Endothelial cell of umbilical vein (primary cell): Measurements from ENCODE around the gene C16orf89. TPM values are rescaled to one million over a fixed set of nuclear protein-coding genes. Genes with fewer than 3 reads are reported as not detected.

Experiments
- BruUV-seq: library from RNA; stranded (reverse); fragments of 400-500 nt; replicated peaks from 2 replicates; lab custom pipeline; 2021; lab: Mats Ljungman, UMichigan
- CTCF ChIA-PET: fragments of 300-600, 350-600 bp; sonication (Branson Sonifier 250); formaldehyde crosslinking; loops from one replicate; lab custom pipeline; 2021; ENCODE audit warnings: antibody characterized with exemption, inconsistent platforms; lab: Charles Lee
- POLR2A ChIA-PET: fragments of 300-600, 350-600 bp; sonication (Branson Sonifier 250); formaldehyde crosslinking; loops from one replicate; lab custom pipeline; 2021; ENCODE audit warnings: antibody characterized with exemption, inconsistent platforms; lab: Charles Lee
- DNase-seq: peaks from one replicate; pipeline ENCODE4 v3.0.0-alpha.2; 2011; ENCODE audit warnings: low read depth, low spot score
- FAIRE-seq: peaks from 2 replicates; lab custom pipeline; 2011; peaks lifted over from hg19 to GRCh38; lab: Jason Lieb, UNC
- H2AFZ ChIP-seq: 2 replicates; pipeline ENCODE4 v1.6.0; 2012; ENCODE audit warnings: low read depth, low read length, control low read depth, inconsistent platforms
- H3K27ac ChIP-seq: 2 replicates; pipeline ENCODE4 v1.5.1; 2011; ENCODE audit warnings: low read depth, mild to moderate bottlenecking, control low read depth, low read length, moderate library complexity; ENCODE audit not compliant: insufficient read depth
- H3K27me3 ChIP-seq, 2 experiments: 2 replicates each; pipeline versions ENCODE4 v1.6.0 to v1.6.1; 2011; ENCODE audit warnings: low read length in 2 of 2, mixed read lengths in 1 of 2; ENCODE audit not compliant: control insufficient read depth in 2 of 2, insufficient read depth in 2 of 2
- H3K36me3 ChIP-seq, 2 experiments: 2 replicates in 1 of 2; 3 replicates in 1 of 2; pipeline ENCODE4 v1.5.1; 2011; ENCODE audit warnings: low read length in 2 of 2, mild to moderate bottlenecking in 1 of 2, moderate library complexity in 1 of 2; ENCODE audit not compliant: control insufficient read depth in 2 of 2, insufficient read depth in 2 of 2; ENCODE audit errors: extremely low read depth in 1 of 2
- H3K4me1 ChIP-seq: 3 replicates; pipeline ENCODE4 v1.5.1; 2011; ENCODE audit warnings: mild to moderate bottlenecking, low read length; ENCODE audit not compliant: control insufficient read depth, insufficient read depth; ENCODE audit errors: extremely low read depth
- H3K4me2 ChIP-seq: 2 replicates; pipeline ENCODE4 v1.6.1; 2011; ENCODE audit warnings: low read length, control low read depth, mixed read lengths; ENCODE audit not compliant: insufficient read depth
- H3K4me3 ChIP-seq, 3 experiments: fragments of 200-600 bp in 1 of 3; sonication (generic), shearing (Covaris generic) in 1 of 3; replicated peaks in 1 of 3; 2 replicates each; pipeline ENCODE4 v1.5.1; 2011 to 2016; ENCODE audit warnings: control low read depth in 3 of 3, low read length in 3 of 3, mild to moderate bottlenecking in 2 of 3, inconsistent platforms in 1 of 3, low read depth in 1 of 3, moderate library complexity in 1 of 3; ENCODE audit not compliant: insufficient read depth in 1 of 3
- H3K79me2 ChIP-seq: 2 replicates; pipeline ENCODE4 v1.6.0; 2012; ENCODE audit warnings: low read length, inconsistent platforms; ENCODE audit not compliant: control insufficient read depth, insufficient read depth
- H3K9ac ChIP-seq: replicated peaks from 2 replicates; pipeline ENCODE3; 2011; ENCODE audit warnings: low read length, control low read depth; ENCODE audit not compliant: insufficient read depth; ENCODE audit errors: extremely low read depth
- H3K9me1 ChIP-seq: replicated peaks from 3 replicates; pipeline ENCODE4 v1.6.0; 2011; ENCODE audit warnings: mild to moderate bottlenecking, low read length; ENCODE audit not compliant: control insufficient read depth, insufficient read depth; ENCODE audit errors: extremely low read depth
- H3K9me3 ChIP-seq: replicated peaks from 2 replicates; pipeline ENCODE4 v1.5.1; 2012; ENCODE audit warnings: low read length, inconsistent platforms; ENCODE audit not compliant: control insufficient read depth, insufficient read depth
- H4K20me1 ChIP-seq: replicated peaks from 2 replicates; pipeline ENCODE3; 2011; ENCODE audit warnings: mild to moderate bottlenecking, low read length; ENCODE audit not compliant: control insufficient read depth, insufficient read depth; ENCODE audit errors: extremely low read depth
- EZH2 ChIP-seq: IDR thresholded peaks from 2 replicates; pipeline ENCODE4 v1.6.1; 2012; ENCODE audit warnings: borderline replicate concordance, low read depth, mild to moderate bottlenecking, moderate library complexity, low read length, inconsistent platforms; ENCODE audit not compliant: severe bottlenecking
- FOS ChIP-seq: IDR thresholded peaks from 2 replicates; pipeline ENCODE4 v1.6.1; 2011; ENCODE audit warnings: mild to moderate bottlenecking, low read length, moderate library complexity, borderline replicate concordance; ENCODE audit not compliant: insufficient read depth
- GATA2 ChIP-seq: IDR thresholded peaks from 2 replicates; pipeline ENCODE4 v1.7.0; 2011; ENCODE audit warnings: low read depth, mild to moderate bottlenecking, moderate library complexity, mixed read lengths, low read length; ENCODE audit not compliant: insufficient read length, insufficient read depth
- JUN ChIP-seq: IDR thresholded peaks from 2 replicates; pipeline ENCODE4 v1.6.1; 2011; ENCODE audit warnings: borderline replicate concordance, low read depth; ENCODE audit not compliant: insufficient read length, insufficient read depth
- MYC ChIP-seq: IDR thresholded peaks from one replicate; pipeline ENCODE4 v1.6.1; 2011; ENCODE audit warnings: mild to moderate bottlenecking, low read depth, low read length
- POLR2A ChIP-seq: IDR thresholded peaks from 2 replicates; pipeline ENCODE4 v1.6.1; 2012; ENCODE audit warnings: low read depth, mild to moderate bottlenecking, control low read depth, low read length
- POLR2AphosphoS5 ChIP-seq: IDR thresholded peaks from 2 replicates; pipeline ENCODE4 v1.6.1; 2012; ENCODE audit warnings: low read depth, mild to moderate bottlenecking, control low read depth, low read length, moderate library complexity; ENCODE audit not compliant: insufficient read depth
- dilution Hi-C: fragments of 300-500 bp; cut with MboI; formaldehyde crosslinking; loops from one replicate; pipeline ENCODE4 v1.15.0; 2019; ENCODE audit warnings: low sequenced_read_pairs; ENCODE audit not compliant: extremely low pct_ligation_motif_present
- intact Hi-C: fragments of 100-400 bp; cut with micrococcal nuclease; formaldehyde crosslinking; loops from one replicate; pipeline ENCODE4 v1.10.0; 2022
- polyA plus RNA-seq, 4 experiments: library from polyadenylated mRNA; depleted of rRNA in 3 of 4; stranded (reverse) in 3 of 4; unstranded in 1 of 4; fragments of >200 nt; gene quantifications; 2 replicates each; pipeline versions ENCODE4 v1.2.1 to v1.2.3, GENCODE V29; 2011 to 2012; ENCODE audit warnings: missing spikeins in 1 of 4
- total RNA-seq: library from RNA; stranded (reverse); gene quantifications from 2 replicates; pipeline ENCODE4 v1.2.3, GENCODE V29; 2021
- TF ChIP-seq, protein P1 (sequence below): IDR thresholded peaks from 2 replicates; pipeline ENCODE4 v1.6.1; 2011; ENCODE audit not compliant: insufficient read depth, insufficient read length
- TF ChIP-seq, protein P2 (sequence below), 2 donors: IDR thresholded peaks; 1 replicate in 1 of 2; 2 replicates in 1 of 2; pipeline ENCODE4 v1.5.1; 2011; ENCODE audit warnings: low read length in 2 of 2, mild to moderate bottlenecking in 2 of 2, moderate library complexity in 2 of 2, control low read depth in 1 of 2, inconsistent platforms in 1 of 2, low read depth in 1 of 2; ENCODE audit not compliant: insufficient read depth in 1 of 2; ENCODE audit errors: extremely low read depth in 1 of 2

Gene C16orf89
- total and polyA plus RNA-seq, 2 donors (not counting 3 experiments of a cell fraction or from before 2014, with no cell fraction given), result not detected

DNA sequence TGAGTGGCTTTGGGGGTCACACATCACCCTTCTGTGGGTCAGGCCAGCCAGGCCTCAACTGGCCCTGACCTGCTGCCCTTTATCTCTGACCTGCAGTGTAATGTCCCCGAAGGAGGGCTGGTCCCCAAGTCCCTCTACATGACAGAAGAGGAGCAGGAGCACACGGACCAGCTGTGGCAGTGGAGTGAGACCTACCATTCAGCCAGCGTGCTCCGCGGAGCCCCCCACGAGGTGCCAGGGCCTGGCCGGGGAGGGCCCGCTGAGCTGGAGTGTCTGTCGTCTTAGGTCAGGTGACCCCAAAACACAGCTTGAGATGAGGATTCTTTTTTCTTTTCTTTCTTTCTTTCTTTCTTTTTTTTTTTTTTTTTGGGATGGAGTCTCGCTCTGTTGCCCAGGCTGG is 58.5 kb downstream of the C16orf89 start:
- dilution Hi-C loops (no loop called here), intact Hi-C loops (no loop called here)
- H3K27ac ChIP-seq, result no peak overlapping the region
- no peaks in the 10 kb centered on the region for H4K20me1 ChIP-seq
- H3K9ac ChIP-seq, result no peak overlapping the region
- H3K4me1 ChIP-seq, result no peaks in the 10 kb centered on the region
- no peak for FAIRE-seq
- H3K27me3 ChIP-seq, result no peaks in the 10 kb centered on the region
- H3K4me3 ChIP-seq, result no peak overlapping the region
- H3K9me1 ChIP-seq, result no peaks in the 10 kb centered on the region
- H3K36me3 ChIP-seq, result no peaks in the 10 kb centered on the region
- POLR2A ChIA-PET, result no interaction called here
- no peaks in the 10 kb centered on the region for H3K9me3 ChIP-seq
- no peak overlapping the region for H3K4me2 ChIP-seq
- CTCF ChIA-PET, result no interaction called here
- no TSS peak for BruUV-seq
- H3K79me2 ChIP-seq, result no peaks in the 10 kb centered on the region
- no peak overlapping the region for H2AFZ ChIP-seq
- DNase-seq, result no peak
- TF ChIP-seq POLR2A (no peak), EZH2 (no peak), MYC (no peak), FOS (no peak), JUN (no peak), GATA2 (no peak), POLR2AphosphoS5 (no peak)
- TF ChIP-seq, protein P1, sequence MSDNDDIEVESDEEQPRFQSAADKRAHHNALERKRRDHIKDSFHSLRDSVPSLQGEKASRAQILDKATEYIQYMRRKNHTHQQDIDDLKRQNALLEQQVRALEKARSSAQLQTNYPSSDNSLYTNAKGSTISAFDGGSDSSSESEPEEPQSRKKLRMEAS, result no peak
- TF ChIP-seq, protein P2, sequence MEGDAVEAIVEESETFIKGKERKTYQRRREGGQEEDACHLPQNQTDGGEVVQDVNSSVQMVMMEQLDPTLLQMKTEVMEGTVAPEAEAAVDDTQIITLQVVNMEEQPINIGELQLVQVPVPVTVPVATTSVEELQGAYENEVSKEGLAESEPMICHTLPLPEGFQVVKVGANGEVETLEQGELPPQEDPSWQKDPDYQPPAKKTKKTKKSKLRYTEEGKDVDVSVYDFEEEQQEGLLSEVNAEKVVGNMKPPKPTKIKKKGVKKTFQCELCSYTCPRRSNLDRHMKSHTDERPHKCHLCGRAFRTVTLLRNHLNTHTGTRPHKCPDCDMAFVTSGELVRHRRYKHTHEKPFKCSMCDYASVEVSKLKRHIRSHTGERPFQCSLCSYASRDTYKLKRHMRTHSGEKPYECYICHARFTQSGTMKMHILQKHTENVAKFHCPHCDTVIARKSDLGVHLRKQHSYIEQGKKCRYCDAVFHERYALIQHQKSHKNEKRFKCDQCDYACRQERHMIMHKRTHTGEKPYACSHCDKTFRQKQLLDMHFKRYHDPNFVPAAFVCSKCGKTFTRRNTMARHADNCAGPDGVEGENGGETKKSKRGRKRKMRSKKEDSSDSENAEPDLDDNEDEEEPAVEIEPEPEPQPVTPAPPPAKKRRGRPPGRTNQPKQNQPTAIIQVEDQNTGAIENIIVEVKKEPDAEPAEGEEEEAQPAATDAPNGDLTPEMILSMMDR (IDR thresholded peaks at IDR 0.05; ENCODE audit: extremely low read depth in 1 of 2, insufficient read depth in 1 of 2, low read depth in 1 of 2, low read length in 2 of 2), result no peak
